Measurements from ENCODE around the gene ADGRG3.

DNA sequence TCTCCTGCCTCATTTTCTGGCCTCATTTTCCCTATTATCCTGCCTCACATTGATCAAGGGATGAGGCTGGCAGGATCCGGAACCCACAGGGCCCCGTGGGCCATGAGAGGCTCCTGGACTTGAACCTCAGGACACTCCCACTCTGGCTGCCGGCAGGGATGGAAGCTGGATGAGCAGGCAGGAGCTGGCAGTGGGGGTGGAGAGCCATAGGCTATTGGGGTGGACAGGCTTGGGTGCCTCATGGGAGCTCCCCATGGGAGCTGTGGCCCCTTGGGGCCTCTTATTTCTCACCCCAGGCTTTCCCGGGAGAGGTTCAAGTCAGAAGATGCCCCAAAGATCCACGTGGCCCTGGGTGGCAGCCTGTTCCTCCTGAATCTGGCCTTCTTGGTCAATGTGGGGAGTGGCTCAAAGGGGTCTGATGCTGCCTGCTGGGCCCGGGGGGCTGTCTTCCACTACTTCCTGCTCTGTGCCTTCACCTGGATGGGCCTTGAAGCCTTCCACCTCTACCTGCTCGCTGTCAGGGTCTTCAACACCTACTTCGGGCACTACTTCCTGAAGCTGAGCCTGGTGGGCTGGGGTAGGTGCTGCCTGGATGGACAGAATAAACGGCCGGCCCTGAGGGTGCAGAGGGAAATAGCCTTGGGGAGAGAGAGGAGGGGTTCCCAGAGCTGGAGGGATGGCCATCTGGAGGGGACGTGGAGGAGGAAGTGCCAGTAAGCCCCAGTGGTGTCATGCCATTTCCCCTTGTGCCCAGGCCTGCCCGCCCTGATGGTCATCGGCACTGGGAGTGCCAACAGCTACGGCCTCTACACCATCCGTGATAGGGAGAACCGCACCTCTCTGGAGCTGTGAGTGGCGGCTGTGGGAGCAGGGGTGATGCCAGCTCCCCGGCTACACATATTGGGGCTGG, 15.8 kb downstream of the ADGRG3 start:
- TF ChIP-seq, protein P1, sequence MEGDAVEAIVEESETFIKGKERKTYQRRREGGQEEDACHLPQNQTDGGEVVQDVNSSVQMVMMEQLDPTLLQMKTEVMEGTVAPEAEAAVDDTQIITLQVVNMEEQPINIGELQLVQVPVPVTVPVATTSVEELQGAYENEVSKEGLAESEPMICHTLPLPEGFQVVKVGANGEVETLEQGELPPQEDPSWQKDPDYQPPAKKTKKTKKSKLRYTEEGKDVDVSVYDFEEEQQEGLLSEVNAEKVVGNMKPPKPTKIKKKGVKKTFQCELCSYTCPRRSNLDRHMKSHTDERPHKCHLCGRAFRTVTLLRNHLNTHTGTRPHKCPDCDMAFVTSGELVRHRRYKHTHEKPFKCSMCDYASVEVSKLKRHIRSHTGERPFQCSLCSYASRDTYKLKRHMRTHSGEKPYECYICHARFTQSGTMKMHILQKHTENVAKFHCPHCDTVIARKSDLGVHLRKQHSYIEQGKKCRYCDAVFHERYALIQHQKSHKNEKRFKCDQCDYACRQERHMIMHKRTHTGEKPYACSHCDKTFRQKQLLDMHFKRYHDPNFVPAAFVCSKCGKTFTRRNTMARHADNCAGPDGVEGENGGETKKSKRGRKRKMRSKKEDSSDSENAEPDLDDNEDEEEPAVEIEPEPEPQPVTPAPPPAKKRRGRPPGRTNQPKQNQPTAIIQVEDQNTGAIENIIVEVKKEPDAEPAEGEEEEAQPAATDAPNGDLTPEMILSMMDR (IDR thresholded peaks at IDR 0.05; ENCODE audit: poor library complexity), result no peak
- TF ChIP-seq EZH2 (IDR thresholded peaks at IDR 0.05; ENCODE audit: borderline replicate concordance), result no peak
